GM23338 (cell line): ENCODE data around the gene SPNS1. TPM values are rescaled to one million over a fixed set of nuclear protein-coding genes. Genes with fewer than 3 reads are reported as not detected.
"Not testable (repeated sequence)": the region's sequence is repeated elsewhere in the genome, so short reads cannot be mapped to it uniquely, and the experiment has no call there.

Experiments
- ATAC-seq: fragments of 200-7000 bp; cut with Tn5 transposase; 3 replicates; pipeline ENCODE4 v1.9.1; 2020
- DNase-seq: peaks from one replicate; pipeline ENCODE4 v3.0.0-alpha.2; 2015; ENCODE audit warnings: low spot score
- H2AFZ ChIP-seq: fragments of 200-600 bp; sonication (generic); 2 replicates; pipeline ENCODE4 v1.8.0; 2016; ENCODE audit warnings: antibody characterized with exemption, mild to moderate bottlenecking, moderate library complexity
- H3F3A ChIP-seq: fragments of 200-600 bp; sonication (generic); replicated peaks from 2 replicates; pipeline ENCODE4 v1.8.0; 2017; ENCODE audit warnings: antibody characterized with exemption, mixed run types, low read depth
- H3K27ac ChIP-seq: fragments of 200-600 bp; sonication (generic); 2 replicates; pipeline ENCODE4 v1.6.1; 2016; ENCODE audit warnings: low read depth
- H3K27me3 ChIP-seq: fragments of 200-600 bp; sonication (generic); 2 replicates; pipeline ENCODE4 v1.8.0; 2016; ENCODE audit warnings: mild to moderate bottlenecking, mixed run types, moderate library complexity; ENCODE audit not compliant: insufficient read depth
- H3K36me3 ChIP-seq: fragments of 200-600 bp; sonication (generic); 2 replicates; pipeline ENCODE4 v1.8.0; 2016; ENCODE audit warnings: mild to moderate bottlenecking; ENCODE audit not compliant: insufficient read depth
- H3K4me1 ChIP-seq: fragments of 200-600 bp; sonication (generic); 2 replicates; pipeline ENCODE4 v1.8.0; 2016; ENCODE audit warnings: mild to moderate bottlenecking, moderate library complexity; ENCODE audit not compliant: insufficient read depth
- H3K4me2 ChIP-seq: fragments of 200-600 bp; sonication (generic); 2 replicates; pipeline ENCODE4 v1.7.1; 2017; ENCODE audit warnings: mixed run types
- H3K4me3 ChIP-seq: fragments of 200-600 bp; sonication (generic); 2 replicates; pipeline ENCODE4 v1.6.1; 2016; ENCODE audit warnings: mixed run types
- H3K79me2 ChIP-seq: fragments of 200-600 bp; sonication (generic); replicated peaks from 2 replicates; pipeline ENCODE4 v1.8.0; 2017; ENCODE audit warnings: mild to moderate bottlenecking; ENCODE audit not compliant: insufficient read depth
- H3K9me2 ChIP-seq: fragments of 200-600 bp; sonication (generic); 2 replicates; pipeline ENCODE4 v1.8.0; 2017; ENCODE audit not compliant: insufficient read depth
- H4K20me1 ChIP-seq: fragments of 200-600 bp; sonication (generic); replicated peaks from 2 replicates; pipeline ENCODE4 v1.8.0; 2017; ENCODE audit warnings: mild to moderate bottlenecking; ENCODE audit not compliant: insufficient read depth
- H3K27ac Mint-ChIP-seq: 2 replicates; pipeline ENCODE4 v1.8.0; 2020; ENCODE audit warnings: inconsistent platforms, mild to moderate bottlenecking, moderate library complexity, mixed read lengths
- H3K27me3 Mint-ChIP-seq: 3 replicates; pipeline ENCODE4 v1.8.0; 2022; ENCODE audit warnings: low read depth, mild to moderate bottlenecking, moderate library complexity, mixed read lengths, inconsistent platforms; ENCODE audit not compliant: insufficient read depth, poor library complexity
- H3K36me3 Mint-ChIP-seq: 3 replicates; pipeline ENCODE4 v1.8.0; 2021; ENCODE audit warnings: low read depth, mild to moderate bottlenecking, inconsistent platforms, moderate library complexity, mixed read lengths
- H3K4me1 Mint-ChIP-seq: 3 replicates; pipeline ENCODE4 v1.8.0; 2020; ENCODE audit warnings: mild to moderate bottlenecking, inconsistent platforms, mixed read lengths
- H3K4me3 Mint-ChIP-seq: 3 replicates; pipeline ENCODE4 v1.8.0; 2021; ENCODE audit warnings: moderate library complexity, mild to moderate bottlenecking, inconsistent platforms, mixed read lengths
- H3K9me3 Mint-ChIP-seq: 3 replicates; pipeline ENCODE4 v1.8.0; 2020; ENCODE audit warnings: moderate library complexity, mild to moderate bottlenecking, inconsistent platforms, mixed read lengths
- EZH2 ChIP-seq: fragments of 200-600 bp; sonication (generic); IDR thresholded peaks from one replicate; pipeline ENCODE4 v1.8.0; 2017; ENCODE audit warnings: antibody characterized with exemption, mild to moderate bottlenecking, low read depth; ENCODE audit not compliant: unreplicated experiment
- JUNB ChIP-seq: IDR thresholded peaks from one replicate; pipeline ENCODE4 v1.6.1; 2016; ENCODE audit warnings: antibody characterized with exemption; ENCODE audit not compliant: unreplicated experiment
- ZNF114 ChIP-seq: fragments of 250-450 bp; sonication (Bioruptor Pico); IDR thresholded peaks from 2 replicates; pipeline ENCODE4 v1.5.0; 2020; ENCODE audit warnings: mild to moderate bottlenecking, moderate library complexity
- polyA plus RNA-seq: library from polyadenylated mRNA; unstranded; fragments of >200 nt; fragmentation: Nextera tagmentation; extraction: Ambion mirVana; gene quantifications from 2 replicates; pipeline ENCODE4 v1.2.1, GENCODE V29; 2016
- total RNA-seq: library from RNA; depleted of rRNA; stranded (reverse); fragments of >200 nt; shearing (Covaris generic); gene quantifications from 2 replicates; pipeline ENCODE4 v1.2.3, GENCODE V29; 2014
- TF ChIP-seq, protein P1 (sequence below), 2 experiments: fragments of 200-600 bp in 1 of 2; sonication (generic) in 1 of 2; conservative IDR thresholded peaks; 2 replicates each; pipeline versions ENCODE4 v1.5.1 to v1.6.1; 2016 to 2017; ENCODE audit warnings: antibody characterized with exemption in 2 of 2, low read depth in 2 of 2, mild to moderate bottlenecking in 2 of 2, moderate library complexity in 1 of 2
- TF ChIP-seq, protein P2 (sequence below): fragments of 250-450 bp; sonication (Bioruptor Pico); IDR thresholded peaks from 2 replicates; pipeline ENCODE4 v1.5.0; 2020; ENCODE audit warnings: mild to moderate bottlenecking, moderate library complexity

The SPNS1 gene
- total and polyA plus RNA-seq, 2 experiments from 2014 or later: 37.2 to 48.5 TPM

DNA sequence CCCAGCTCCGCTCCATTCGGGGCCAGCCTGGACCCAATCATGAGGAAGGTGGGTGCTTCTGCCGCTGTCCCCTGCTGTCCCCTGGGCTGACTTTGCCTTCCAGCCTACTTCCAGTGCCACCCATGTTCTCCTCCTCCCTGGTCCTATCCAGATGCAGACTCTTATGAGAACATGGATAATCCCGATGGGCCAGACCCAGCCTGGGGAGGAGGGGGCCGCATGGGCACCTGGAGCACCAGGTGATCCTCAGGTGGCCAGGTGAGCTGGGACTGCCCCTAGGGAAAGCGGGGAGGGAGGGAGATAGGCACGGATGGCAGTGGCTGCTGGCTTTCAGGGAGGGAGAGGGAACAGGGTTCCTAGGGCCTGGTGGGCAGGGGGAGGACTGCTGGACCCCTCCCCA lies 35.9 kb upstream of the SPNS1 start:
- Histone ChIP-seq H3K79me2 (no peaks in the 10 kb centered on the region), H4K20me1 (no peaks in the 10 kb centered on the region), H3K36me3 (no peaks in the 10 kb centered on the region), H3K4me1 (peaks cover 2% of the 10 kb centered on the region; the same call in 1 of the 2 replicates), H3K27ac (no peak overlapping the region), H2AFZ (no peak overlapping the region), H3F3A (0 out of 2 replicates have a peak, but pooled peaks cover 2% of the 10 kb centered on the region), H3K9me2 (no peaks in the 10 kb centered on the region), H3K4me2 (no peak overlapping the region), H3K4me3 (no peak overlapping the region), H3K27me3 (no peaks in the 10 kb centered on the region)
- Mint-ChIP-seq H3K4me1 (peaks cover 4% of the 10 kb centered on the region; the same call in 2 of the 3 replicates), H3K36me3 (no peaks in the 10 kb centered on the region), H3K27ac (no peak overlapping the region), H3K4me3 (no peak overlapping the region), H3K9me3 (no peaks in the 10 kb centered on the region), H3K27me3 (peaks cover 23% of the 10 kb centered on the region)
- DNase-seq (no peak), ATAC-seq (no peak)
- TF ChIP-seq, protein P1, sequence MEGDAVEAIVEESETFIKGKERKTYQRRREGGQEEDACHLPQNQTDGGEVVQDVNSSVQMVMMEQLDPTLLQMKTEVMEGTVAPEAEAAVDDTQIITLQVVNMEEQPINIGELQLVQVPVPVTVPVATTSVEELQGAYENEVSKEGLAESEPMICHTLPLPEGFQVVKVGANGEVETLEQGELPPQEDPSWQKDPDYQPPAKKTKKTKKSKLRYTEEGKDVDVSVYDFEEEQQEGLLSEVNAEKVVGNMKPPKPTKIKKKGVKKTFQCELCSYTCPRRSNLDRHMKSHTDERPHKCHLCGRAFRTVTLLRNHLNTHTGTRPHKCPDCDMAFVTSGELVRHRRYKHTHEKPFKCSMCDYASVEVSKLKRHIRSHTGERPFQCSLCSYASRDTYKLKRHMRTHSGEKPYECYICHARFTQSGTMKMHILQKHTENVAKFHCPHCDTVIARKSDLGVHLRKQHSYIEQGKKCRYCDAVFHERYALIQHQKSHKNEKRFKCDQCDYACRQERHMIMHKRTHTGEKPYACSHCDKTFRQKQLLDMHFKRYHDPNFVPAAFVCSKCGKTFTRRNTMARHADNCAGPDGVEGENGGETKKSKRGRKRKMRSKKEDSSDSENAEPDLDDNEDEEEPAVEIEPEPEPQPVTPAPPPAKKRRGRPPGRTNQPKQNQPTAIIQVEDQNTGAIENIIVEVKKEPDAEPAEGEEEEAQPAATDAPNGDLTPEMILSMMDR (conservative IDR thresholded peaks at IDR 0.05; ENCODE audit: low read depth in 2 of 2): no peak
- TF ChIP-seq EZH2: no peak

DNA sequence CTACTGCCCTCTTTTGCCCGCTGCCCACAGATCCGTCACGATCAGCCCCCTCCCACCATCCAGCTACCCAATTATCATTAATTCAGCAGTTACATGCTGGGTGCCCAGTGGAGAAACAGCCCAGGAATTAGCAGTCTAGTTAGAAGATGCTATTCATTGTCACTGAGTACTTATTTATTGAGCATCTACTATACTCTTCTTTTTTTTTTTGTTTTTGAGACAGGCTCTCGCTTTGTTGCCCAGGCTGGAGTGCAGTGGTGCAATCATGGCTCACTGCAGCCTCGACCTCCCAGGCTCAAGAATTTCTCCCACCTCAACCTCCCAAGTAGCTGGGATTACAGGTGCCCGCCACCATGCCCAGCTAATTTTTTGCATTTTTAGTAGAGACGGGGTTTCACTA lies 34.8 kb upstream of the SPNS1 start:
- not testable (repeated sequence) for H3K4me2 ChIP-seq, H3K9me2 ChIP-seq, H3K4me3 ChIP-seq, ATAC-seq, H3K4me3 Mint-ChIP-seq, H3K36me3 ChIP-seq, H3K27ac Mint-ChIP-seq, H3K36me3 Mint-ChIP-seq, H2AFZ ChIP-seq, H4K20me1 ChIP-seq, DNase-seq, H3K27ac ChIP-seq, H3K4me1 ChIP-seq, H3F3A ChIP-seq, H3K4me1 Mint-ChIP-seq, H3K27me3 ChIP-seq, H3K9me3 Mint-ChIP-seq, H3K79me2 ChIP-seq
- H3K27me3 Mint-ChIP-seq: peaks cover 20% of the 10 kb centered on the region

DNA sequence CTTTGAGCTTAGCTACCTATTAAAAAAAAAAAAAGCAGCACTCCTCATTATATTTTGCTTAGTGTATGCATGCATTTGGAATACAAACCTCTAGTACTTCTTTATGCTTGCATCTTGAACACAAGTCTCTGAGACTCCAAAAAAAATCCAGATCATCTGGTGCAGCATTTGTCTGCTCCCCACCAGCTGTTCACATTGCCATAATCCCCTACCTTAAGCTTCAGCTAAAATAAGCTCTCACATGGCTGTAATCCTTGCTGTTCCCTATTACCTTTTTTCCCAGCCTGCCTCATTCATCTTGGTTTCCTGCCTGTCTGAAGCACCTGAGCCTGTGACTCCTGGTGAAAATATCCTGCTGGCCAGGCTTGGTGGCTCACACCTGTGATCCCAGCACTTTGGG lies 31.3 kb upstream of the SPNS1 start:
- no peak overlapping the region for H3K4me3 ChIP-seq
- H4K20me1 ChIP-seq: no peaks in the 10 kb centered on the region
- H2AFZ ChIP-seq: no peak overlapping the region
- H3K4me1 ChIP-seq: no peaks in the 10 kb centered on the region
- H3K4me2 ChIP-seq: no peak overlapping the region
- no peaks in the 10 kb centered on the region for H3K36me3 ChIP-seq
- H3K9me2 ChIP-seq: no peaks in the 10 kb centered on the region
- H3K79me2 ChIP-seq: no peaks in the 10 kb centered on the region
- peaks cover 9% of the 10 kb centered on the region for H3K27me3 Mint-ChIP-seq
- H3K4me1 Mint-ChIP-seq: peaks cover 5% of the 10 kb centered on the region; the same call in 2 of the 3 replicates
- 0 out of 2 replicates have a peak, but pooled peaks cover 2% of the 10 kb centered on the region for H3F3A ChIP-seq
- no peak overlapping the region for H3K27ac Mint-ChIP-seq
- no peak overlapping the region for H3K27ac ChIP-seq
- H3K9me3 Mint-ChIP-seq: no peaks in the 10 kb centered on the region; the same call in 2 of the 3 replicates
- DNase-seq (no peak), ATAC-seq (no peak)
- H3K4me3 Mint-ChIP-seq: no peak overlapping the region
- H3K36me3 Mint-ChIP-seq: no peaks in the 10 kb centered on the region
- no peaks in the 10 kb centered on the region for H3K27me3 ChIP-seq
- TF ChIP-seq ZNF114 (CRISPR knock-in tag) (no peak), JUNB (no peak)
- TF ChIP-seq, protein P2, sequence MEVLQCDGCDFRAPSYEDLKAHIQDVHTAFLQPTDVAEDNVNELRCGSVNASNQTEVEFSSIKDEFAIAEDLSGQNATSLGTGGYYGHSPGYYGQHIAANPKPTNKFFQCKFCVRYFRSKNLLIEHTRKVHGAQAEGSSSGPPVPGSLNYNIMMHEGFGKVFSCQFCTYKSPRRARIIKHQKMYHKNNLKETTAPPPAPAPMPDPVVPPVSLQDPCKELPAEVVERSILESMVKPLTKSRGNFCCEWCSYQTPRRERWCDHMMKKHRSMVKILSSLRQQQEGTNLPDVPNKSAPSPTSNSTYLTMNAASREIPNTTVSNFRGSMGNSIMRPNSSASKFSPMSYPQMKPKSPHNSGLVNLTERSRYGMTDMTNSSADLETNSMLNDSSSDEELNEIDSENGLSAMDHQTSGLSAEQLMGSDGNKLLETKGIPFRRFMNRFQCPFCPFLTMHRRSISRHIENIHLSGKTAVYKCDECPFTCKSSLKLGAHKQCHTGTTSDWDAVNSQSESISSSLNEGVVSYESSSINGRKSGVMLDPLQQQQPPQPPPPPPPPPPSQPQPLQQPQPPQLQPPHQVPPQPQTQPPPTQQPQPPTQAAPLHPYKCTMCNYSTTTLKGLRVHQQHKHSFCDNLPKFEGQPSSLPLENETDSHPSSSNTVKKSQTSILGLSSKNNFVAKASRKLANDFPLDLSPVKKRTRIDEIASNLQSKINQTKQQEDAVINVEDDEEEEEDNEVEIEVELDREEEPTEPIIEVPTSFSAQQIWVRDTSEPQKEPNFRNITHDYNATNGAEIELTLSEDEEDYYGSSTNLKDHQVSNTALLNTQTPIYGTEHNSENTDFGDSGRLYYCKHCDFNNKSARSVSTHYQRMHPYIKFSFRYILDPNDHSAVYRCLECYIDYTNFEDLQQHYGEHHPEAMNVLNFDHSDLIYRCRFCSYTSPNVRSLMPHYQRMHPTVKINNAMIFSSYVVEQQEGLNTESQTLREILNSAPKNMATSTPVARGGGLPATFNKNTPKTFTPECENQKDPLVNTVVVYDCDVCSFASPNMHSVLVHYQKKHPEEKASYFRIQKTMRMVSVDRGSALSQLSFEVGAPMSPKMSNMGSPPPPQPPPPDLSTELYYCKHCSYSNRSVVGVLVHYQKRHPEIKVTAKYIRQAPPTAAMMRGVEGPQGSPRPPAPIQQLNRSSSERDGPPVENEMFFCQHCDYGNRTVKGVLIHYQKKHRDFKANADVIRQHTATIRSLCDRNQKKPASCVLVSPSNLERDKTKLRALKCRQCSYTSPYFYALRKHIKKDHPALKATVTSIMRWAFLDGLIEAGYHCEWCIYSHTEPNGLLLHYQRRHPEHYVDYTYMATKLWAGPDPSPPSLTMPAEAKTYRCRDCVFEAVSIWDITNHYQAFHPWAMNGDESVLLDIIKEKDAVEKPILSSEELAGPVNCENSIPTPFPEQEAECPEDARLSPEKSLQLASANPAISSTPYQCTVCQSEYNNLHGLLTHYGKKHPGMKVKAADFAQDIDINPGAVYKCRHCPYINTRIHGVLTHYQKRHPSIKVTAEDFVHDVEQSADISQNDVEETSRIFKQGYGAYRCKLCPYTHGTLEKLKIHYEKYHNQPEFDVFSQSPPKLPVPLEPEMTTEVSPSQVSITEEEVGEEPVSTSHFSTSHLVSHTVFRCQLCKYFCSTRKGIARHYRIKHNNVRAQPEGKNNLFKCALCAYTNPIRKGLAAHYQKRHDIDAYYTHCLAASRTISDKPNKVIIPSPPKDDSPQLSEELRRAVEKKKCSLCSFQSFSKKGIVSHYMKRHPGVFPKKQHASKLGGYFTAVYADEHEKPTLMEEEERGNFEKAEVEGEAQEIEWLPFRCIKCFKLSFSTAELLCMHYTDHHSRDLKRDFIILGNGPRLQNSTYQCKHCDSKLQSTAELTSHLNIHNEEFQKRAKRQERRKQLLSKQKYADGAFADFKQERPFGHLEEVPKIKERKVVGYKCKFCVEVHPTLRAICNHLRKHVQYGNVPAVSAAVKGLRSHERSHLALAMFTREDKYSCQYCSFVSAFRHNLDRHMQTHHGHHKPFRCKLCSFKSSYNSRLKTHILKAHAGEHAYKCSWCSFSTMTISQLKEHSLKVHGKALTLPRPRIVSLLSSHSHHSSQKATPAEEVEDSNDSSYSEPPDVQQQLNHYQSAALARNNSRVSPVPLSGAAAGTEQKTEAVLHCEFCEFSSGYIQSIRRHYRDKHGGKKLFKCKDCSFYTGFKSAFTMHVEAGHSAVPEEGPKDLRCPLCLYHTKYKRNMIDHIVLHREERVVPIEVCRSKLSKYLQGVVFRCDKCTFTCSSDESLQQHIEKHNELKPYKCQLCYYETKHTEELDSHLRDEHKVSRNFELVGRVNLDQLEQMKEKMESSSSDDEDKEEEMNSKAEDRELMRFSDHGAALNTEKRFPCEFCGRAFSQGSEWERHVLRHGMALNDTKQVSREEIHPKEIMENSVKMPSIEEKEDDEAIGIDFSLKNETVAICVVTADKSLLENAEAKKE: no peak
- TF ChIP-seq, protein P1 (conservative IDR thresholded peaks at IDR 0.05; ENCODE audit: low read depth in 2 of 2): no peak
